Heart right ventricle (tissue), 16 donors: ENCODE data around the gene SS18L1. TPM values are rescaled to one million over a fixed set of nuclear protein-coding genes. Genes with fewer than 3 reads are reported as not detected.
A peak's percentile ranks its signal among the peaks of the same experiment; 100 is the strongest.

ENCODE experiments used
- ATAC-seq, 8 donors: fragments of 200-7000 bp; cut with Tn5 transposase; one replicate each; pipeline ENCODE4 v1.9.1; 2020; ENCODE audit warnings: mild to moderate bottlenecking in 8 of 8, moderate library complexity in 8 of 8, moderate number of reproducible peaks in 1 of 8
- DNase-seq, 2 donors: peaks; one replicate each; pipeline ENCODE4 v3.0.0-alpha.2; 2020
- H3K27ac ChIP-seq, 10 donors: fragments of 200-600 bp; sonication (generic) in 2 of 10; one replicate each; pipeline versions ENCODE4 v1.5.0 to v1.8.0; 2020 to 2022; ENCODE audit warnings: mild to moderate bottlenecking in 3 of 10
- H3K27me3 ChIP-seq, 7 donors: fragments of 200-600 bp; one replicate each; pipeline ENCODE4 v1.8.0; 2021 to 2022; ENCODE audit warnings: mild to moderate bottlenecking in 2 of 7
- H3K36me3 ChIP-seq, 9 donors: fragments of 200-600 bp; sonication (generic) in 1 of 9; one replicate each; pipeline versions ENCODE4 v1.5.0 to v1.8.0; 2020 to 2022; ENCODE audit warnings: mild to moderate bottlenecking in 2 of 9
- H3K4me1 ChIP-seq, 9 donors: fragments of 200-600 bp; sonication (generic) in 1 of 9; one replicate each; pipeline versions ENCODE4 v1.5.0 to v1.8.0; 2020 to 2022; ENCODE audit warnings: mild to moderate bottlenecking in 4 of 9
- H3K4me3 ChIP-seq, 10 donors: fragments of 200-600 bp; sonication (generic) in 2 of 10; one replicate each; pipeline versions ENCODE4 v1.5.0 to v1.8.0; 2020 to 2022; ENCODE audit warnings: mild to moderate bottlenecking in 7 of 10, moderate library complexity in 2 of 10
- H3K9me3 ChIP-seq, 11 donors: fragments of 200-600 bp in 10 of 11; sonication (generic) in 2 of 11; one replicate each; pipeline versions ENCODE4 v1.5.0 to v1.8.0; 2013 to 2022; ENCODE audit warnings: mild to moderate bottlenecking in 2 of 11, control low read depth in 1 of 11, moderate library complexity in 1 of 11
- WGBS, 2 donors: extraction: QIAGEN DNeasy Blood & Tissue Kit; methylation state at CpG; one replicate each; pipeline ENCODE4 v1.1.7; 2013; ENCODE audit warnings: inconsistent platforms in 1 of 2; 5-methylcytosine and 5-hydroxymethylcytosine counted together
- intact Hi-C, 10 donors: fragments of 100-400 bp; cut with DNase I; formaldehyde crosslinking; loops; one replicate each; pipeline versions ENCODE4 v1.11.1 to v1.14.2; 2022
- polyA plus RNA-seq, 2 donors: library from polyadenylated mRNA; stranded (reverse); fragments of 200-250 nt; gene quantifications; one replicate each; pipeline ENCODE4 v1.2.3, GENCODE V29; 2013
- total RNA-seq, 10 donors: library from RNA; stranded (reverse); fragmentation: NEBNext Ultra II Directional in 3 of 10; extraction: Animal tissue kit (Norgen Biotek cat#: 25700) in 3 of 10; gene quantifications; one replicate each; pipeline versions ENCODE4 v1.2.1 to v1.2.4, GENCODE V29; 2021 to 2023
- TF ChIP-seq, protein P1 (sequence below), 9 donors: fragments of 200-600 bp; sonication (generic) in 2 of 9; IDR thresholded peaks; one replicate each; pipeline versions ENCODE4 v1.5.0 to v1.8.0; 2021 to 2022; ENCODE audit warnings: antibody characterized with exemption in 9 of 9, mild to moderate bottlenecking in 5 of 9, moderate library complexity in 1 of 9
- donor health status: Arrhythmogenic right ventricular cardiomyopathy.
- donor health status: ischemic (EF 13 %, LVEDD 7.1; RV severe dilation, severe dysfunction).
- donor health status: healthy with polysubstance abuse.
- donor health status: DM: no; HTN: yes; CAD: no.
- donor health status: DM: no; HTN: no; CAD: no.
- donor health status: ischemic (EF 25% LVEDD 6.9; RV normal size, moderate dysfunction).
- donor health status: ischemic (EF 25% LVEDD 5.7; RV mildly dilated, moderate dysfunction).
- donor health status: healthy.
- donor health status: DM: yes; HTN: yes; CAD: no.
- donor health status: Ischemic cardiomyopathy.
- donor health status: ischemic (EF 35%, LVEDD 5.7; RV mildly dilated, moderate dysfunction).
- donor health status: nonischemic (EF 11% LVEDD 7.7; RV severe dilation, severe dysfunction).
- donor health status: DM: yes; HTN: yes; CAD: no.
- donor health status: PGD.
- donor health status: ischemic (EF 29% LVEDD 5.4; RV normal size, mild dysfunction).
- donor health status: nonischemic (EF 23%, LVEDD 6.1; RV moderate dilation, normal function).

The SS18L1 gene
- total and polyA plus RNA-seq, 12 donors: 5.2 to 22.3 (median 7.4) TPM

DNA sequence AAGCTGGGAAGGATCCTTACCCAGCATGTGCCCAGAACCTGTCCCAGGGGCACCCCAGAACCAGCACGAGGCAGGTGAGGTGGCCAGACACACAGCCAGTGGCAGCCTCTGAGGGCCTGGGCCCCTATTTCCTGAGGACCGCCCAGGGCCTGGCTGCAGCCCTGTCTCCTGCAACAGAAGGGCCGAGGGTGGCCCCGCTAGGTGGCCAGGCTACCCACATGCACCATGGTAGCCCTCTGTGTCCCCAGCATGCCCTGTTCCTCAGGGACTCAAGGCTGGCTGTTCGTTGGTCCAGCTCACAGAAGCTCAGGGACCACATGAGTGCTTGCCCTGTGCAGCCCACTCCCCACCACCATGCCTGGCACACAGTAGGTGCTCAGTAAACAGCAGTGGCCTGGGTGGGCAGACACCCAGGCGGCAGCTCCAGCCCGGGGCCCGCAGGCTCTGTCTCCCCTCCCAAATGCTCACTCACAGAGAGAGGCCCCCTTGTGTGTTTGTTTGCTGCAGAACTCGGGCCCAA is 68.3 kb downstream of the SS18L1 start:
- ATAC-seq (no peak), DNase-seq (peak in 1 of 2 donors; percentile 1)
- H3K27me3 ChIP-seq: peaks cover 14 to 67% (median 55%) of the 10 kb centered on the region in 7 donors
- WGBS, 2 donors: 70% methylated on average over 9 of the region's 9 CpGs
- intact Hi-C loops: loop anchor here in 1 of 10 donors (2.0 kb wide), 1 partner anchor 21 kb away; no protein-coding TSS in a partner anchor
- no peak overlapping the region for H3K27ac ChIP-seq
- TF ChIP-seq, protein P1, sequence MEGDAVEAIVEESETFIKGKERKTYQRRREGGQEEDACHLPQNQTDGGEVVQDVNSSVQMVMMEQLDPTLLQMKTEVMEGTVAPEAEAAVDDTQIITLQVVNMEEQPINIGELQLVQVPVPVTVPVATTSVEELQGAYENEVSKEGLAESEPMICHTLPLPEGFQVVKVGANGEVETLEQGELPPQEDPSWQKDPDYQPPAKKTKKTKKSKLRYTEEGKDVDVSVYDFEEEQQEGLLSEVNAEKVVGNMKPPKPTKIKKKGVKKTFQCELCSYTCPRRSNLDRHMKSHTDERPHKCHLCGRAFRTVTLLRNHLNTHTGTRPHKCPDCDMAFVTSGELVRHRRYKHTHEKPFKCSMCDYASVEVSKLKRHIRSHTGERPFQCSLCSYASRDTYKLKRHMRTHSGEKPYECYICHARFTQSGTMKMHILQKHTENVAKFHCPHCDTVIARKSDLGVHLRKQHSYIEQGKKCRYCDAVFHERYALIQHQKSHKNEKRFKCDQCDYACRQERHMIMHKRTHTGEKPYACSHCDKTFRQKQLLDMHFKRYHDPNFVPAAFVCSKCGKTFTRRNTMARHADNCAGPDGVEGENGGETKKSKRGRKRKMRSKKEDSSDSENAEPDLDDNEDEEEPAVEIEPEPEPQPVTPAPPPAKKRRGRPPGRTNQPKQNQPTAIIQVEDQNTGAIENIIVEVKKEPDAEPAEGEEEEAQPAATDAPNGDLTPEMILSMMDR (IDR thresholded peaks at IDR 0.05): no peak
- H3K36me3 ChIP-seq: no peaks in the 10 kb centered on the region
- no peaks in the 10 kb centered on the region for H3K9me3 ChIP-seq
- no peak overlapping the region for H3K4me3 ChIP-seq
- H3K4me1 ChIP-seq: no peaks in the 10 kb centered on the region

DNA sequence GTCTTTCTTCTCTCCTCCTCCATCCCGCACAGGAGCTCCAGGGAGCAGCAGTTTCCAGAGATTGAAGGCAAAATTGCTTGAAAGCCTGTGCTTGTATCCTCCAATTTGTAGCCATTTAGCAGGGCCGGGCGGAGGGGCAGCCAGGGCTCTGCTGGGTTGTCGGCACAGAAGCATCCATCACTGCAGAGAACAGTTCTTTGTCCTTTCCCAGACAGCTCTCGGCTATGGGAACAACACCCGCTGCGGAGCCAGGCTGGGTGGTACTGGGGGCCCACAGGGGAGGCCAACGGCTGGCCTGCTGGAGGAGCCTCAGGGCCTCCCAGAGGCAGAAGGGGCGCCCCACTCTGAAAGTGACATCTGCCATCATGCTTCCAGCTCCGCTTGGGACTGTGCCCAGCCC is 68.7 kb downstream of the SS18L1 start:
- Histone ChIP-seq H3K4me1 (no peaks in the 10 kb centered on the region), H3K36me3 (no peaks in the 10 kb centered on the region), H3K27ac (no peak overlapping the region), H3K27me3 (peaks cover 18 to 72% (median 60%) of the 10 kb centered on the region in 7 donors), H3K9me3 (no peaks in the 10 kb centered on the region), H3K4me3 (no peak overlapping the region)
- DNase-seq (peak in 1 of 2 donors; percentile 5), ATAC-seq (no peak)
- TF ChIP-seq, protein P1 (IDR thresholded peaks at IDR 0.05): no peak
- WGBS, 2 donors: 45% methylated on average over 10 of the region's 10 CpGs
- intact Hi-C loops: loop anchor here in 1 of 10 donors (2.0 kb wide), 1 partner anchor 21 kb away; no protein-coding TSS in a partner anchor

DNA sequence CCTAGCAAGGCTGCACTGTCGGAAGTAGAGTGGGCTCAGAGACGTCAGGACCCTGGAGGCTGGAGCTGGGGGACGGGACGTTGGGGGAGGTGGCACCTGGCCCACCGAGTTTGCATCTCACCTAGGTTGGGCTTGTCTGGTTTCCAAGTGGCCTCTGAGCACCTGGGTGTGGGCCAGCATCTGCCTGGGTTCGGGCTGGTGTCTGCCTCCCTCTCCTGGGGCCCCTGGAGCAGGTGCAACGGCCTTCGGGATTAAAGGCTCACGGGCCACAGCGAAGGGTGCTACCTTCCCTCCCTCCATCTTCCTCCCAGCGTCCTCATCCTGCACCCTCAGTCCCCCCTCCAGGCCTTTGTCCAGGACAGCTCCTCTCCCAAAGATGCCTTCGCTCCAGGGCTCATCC is 70.5 kb downstream of the SS18L1 start:
- 50 to 56% methylated on average over 12 of the region's 12 CpGs for WGBS, 2 donors
- intact Hi-C loops: no loop called here

DNA sequence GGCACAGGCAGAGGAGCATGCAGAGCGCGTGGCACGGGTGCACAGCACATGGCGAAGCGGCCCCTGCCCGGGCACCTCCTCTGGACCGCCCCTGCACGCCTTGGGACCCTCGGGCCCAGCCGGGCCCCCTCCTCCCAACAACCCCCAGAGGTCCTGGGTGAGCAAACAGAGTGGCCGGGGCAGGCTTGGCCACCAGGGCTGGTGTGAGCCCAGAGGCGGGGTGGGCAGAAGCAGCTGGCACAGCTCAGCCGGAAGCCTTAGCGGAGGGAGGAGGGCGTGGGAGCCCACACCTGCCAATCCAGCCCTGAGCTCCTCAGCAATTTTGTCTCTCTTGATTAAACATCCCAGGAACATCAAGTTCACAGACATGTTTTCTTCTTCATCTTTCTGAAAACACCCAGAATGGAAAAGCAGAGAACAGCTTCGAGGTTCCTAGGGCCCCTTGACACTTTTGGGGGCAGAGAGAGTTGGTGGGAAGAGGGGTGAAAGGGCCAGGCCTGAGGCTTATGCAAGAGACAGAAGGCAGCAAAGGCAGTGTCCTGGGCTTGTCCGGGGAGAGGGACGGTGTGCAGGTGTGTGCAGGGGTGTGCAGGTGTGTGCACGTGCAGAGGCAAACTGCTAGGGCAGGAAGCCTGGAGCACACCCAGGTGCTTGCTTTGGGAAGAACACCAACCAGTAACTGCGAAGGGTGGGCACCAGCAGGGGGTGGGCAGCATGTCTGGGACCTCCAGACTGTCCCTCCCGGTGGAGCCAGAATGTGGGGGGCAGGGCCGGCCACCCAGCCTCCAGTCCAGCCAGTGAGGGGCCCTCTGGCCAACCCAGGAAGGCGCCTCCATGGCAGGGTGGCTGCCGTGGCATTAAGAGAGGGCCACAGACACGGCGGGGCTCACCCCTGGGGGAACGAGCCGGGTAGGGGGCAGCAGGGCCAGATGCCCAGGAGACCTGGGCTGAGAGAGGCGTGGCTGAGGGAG is 71.7 kb downstream of the SS18L1 start:
- no peaks in the 10 kb centered on the region for H3K36me3 ChIP-seq
- 82 to 86% methylated on average over 27 to 29 of the region's 29 CpGs for WGBS, 2 donors
- ATAC-seq: no peak
- no peak overlapping the region for H3K27ac ChIP-seq
- DNase-seq: no peak
- no peaks in the 10 kb centered on the region for H3K9me3 ChIP-seq
- H3K4me3 ChIP-seq: no peak overlapping the region
- intact Hi-C loops: no loop called here
- H3K27me3 ChIP-seq: peaks cover 21 to 84% (median 78%) of the 10 kb centered on the region in 7 donors
- peaks cover under 1 to 10% (median 5%) of the 10 kb centered on the region in 9 donors for H3K4me1 ChIP-seq
- TF ChIP-seq, protein P1 (IDR thresholded peaks at IDR 0.05): no peak

More for the DNA sequence above, 70.5 kb downstream of the SS18L1 start:
- no peaks in the 10 kb centered on the region for H3K9me3 ChIP-seq
- H3K27ac ChIP-seq: no peak overlapping the region
- TF ChIP-seq, protein P1 (IDR thresholded peaks at IDR 0.05): no peak
- no peak overlapping the region for H3K4me3 ChIP-seq
- no peaks in the 10 kb centered on the region for H3K36me3 ChIP-seq
- DNase-seq (no peak), ATAC-seq (no peak)
- H3K4me1 ChIP-seq: peaks cover 0 to 4% (median 0%) of the 10 kb centered on the region in 9 donors
- peaks cover 21 to 89% (median 77%) of the 10 kb centered on the region in 7 donors for H3K27me3 ChIP-seq
